GM12864 (cell line): Measurements from ENCODE around the gene FABP7.

ENCODE experiments used
- DNase-seq: peaks from one replicate; pipeline ENCODE4 v3.0.0-alpha.2; 2011; ENCODE audit warnings: low read depth
- H3K4me3 ChIP-seq: 2 replicates; pipeline ENCODE4 v1.5.1; 2011; ENCODE audit warnings: mild to moderate bottlenecking, low read depth, low read length, control low read depth
- TF ChIP-seq, protein P1 (sequence below): IDR thresholded peaks from 2 replicates; pipeline ENCODE4 v1.5.1; 2011; ENCODE audit warnings: low read depth, mild to moderate bottlenecking, moderate library complexity, low read length, control low read depth, inconsistent platforms; ENCODE audit errors: missing control alignments

FABP7 gene

DNA sequence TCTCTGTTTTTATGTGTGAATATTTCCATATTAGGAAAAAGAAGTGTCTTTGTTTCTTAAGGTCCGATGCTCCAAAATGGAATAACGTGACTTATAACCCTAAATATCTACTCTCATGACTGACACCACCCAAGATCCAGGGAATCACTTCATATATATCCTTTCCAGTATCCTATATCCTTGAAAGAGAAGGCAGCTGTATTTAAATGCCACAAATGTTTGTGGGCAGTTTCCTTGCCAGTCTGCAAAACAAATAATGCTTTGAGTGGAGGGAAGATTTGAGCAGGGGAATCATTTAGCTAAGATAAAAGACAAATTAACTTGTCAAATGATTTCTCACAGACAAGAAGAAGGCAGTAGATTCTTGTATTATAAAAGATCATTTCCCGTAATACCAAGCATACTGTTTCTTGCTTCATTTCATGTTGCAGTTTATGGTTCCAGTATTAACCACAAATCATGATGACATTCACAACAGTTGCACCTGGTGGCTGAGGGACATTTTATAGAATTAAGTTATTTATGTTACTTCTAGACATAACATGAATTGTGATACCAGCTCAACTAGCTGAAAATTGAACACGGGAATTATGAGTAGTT, 30.0 kb upstream of the FABP7 start:
- DNase-seq: no peak
- TF ChIP-seq, protein P1, sequence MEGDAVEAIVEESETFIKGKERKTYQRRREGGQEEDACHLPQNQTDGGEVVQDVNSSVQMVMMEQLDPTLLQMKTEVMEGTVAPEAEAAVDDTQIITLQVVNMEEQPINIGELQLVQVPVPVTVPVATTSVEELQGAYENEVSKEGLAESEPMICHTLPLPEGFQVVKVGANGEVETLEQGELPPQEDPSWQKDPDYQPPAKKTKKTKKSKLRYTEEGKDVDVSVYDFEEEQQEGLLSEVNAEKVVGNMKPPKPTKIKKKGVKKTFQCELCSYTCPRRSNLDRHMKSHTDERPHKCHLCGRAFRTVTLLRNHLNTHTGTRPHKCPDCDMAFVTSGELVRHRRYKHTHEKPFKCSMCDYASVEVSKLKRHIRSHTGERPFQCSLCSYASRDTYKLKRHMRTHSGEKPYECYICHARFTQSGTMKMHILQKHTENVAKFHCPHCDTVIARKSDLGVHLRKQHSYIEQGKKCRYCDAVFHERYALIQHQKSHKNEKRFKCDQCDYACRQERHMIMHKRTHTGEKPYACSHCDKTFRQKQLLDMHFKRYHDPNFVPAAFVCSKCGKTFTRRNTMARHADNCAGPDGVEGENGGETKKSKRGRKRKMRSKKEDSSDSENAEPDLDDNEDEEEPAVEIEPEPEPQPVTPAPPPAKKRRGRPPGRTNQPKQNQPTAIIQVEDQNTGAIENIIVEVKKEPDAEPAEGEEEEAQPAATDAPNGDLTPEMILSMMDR: no peak
- H3K4me3 ChIP-seq: no peak overlapping the region

DNA sequence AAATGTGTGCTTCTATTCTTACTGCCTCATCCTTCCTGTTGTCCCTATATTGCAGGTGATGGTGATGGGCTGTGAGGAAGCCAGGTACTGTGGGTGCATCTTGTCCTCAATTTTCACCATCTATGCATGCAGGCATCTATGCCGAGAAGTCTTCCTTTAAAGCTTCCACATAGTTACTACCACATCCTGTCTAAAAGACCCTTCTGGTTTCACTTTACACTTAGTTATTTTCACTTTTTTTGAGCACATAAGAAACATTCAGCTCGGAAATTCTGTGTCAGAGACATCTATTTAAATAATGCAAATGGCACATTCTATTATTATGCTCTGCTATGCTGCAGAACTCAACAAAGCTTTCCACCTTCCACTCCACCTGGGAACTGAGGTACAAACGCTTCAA, 28.2 kb upstream of the FABP7 start:
- TF ChIP-seq, protein P1: no peak
- peak overlapping the region; percentile 21 for H3K4me3 ChIP-seq
- DNase-seq: no peak

DNA sequence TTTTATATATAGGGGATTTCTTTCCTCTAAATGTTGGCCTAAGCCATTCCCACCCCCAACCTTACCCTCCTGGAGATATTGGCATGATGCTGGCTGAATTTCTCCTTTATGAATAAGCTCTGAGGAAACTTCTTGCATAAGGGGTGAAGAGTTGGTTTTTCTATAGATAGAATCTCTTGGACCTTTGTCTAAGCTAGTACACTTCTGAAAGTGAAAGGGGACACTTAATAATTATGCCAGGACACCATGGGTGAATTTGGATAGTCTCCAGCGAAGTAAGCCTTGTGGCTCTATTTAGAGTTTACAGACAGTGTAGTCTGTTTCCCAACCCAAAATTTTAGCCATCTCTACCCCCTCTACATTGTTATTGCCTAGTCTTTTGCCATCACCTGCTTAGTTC, 27.1 kb upstream of the FABP7 start:
- no peak overlapping the region; the same call in 1 of the 2 replicates for H3K4me3 ChIP-seq
- TF ChIP-seq, protein P1: no peak
- DNase-seq: no peak

DNA sequence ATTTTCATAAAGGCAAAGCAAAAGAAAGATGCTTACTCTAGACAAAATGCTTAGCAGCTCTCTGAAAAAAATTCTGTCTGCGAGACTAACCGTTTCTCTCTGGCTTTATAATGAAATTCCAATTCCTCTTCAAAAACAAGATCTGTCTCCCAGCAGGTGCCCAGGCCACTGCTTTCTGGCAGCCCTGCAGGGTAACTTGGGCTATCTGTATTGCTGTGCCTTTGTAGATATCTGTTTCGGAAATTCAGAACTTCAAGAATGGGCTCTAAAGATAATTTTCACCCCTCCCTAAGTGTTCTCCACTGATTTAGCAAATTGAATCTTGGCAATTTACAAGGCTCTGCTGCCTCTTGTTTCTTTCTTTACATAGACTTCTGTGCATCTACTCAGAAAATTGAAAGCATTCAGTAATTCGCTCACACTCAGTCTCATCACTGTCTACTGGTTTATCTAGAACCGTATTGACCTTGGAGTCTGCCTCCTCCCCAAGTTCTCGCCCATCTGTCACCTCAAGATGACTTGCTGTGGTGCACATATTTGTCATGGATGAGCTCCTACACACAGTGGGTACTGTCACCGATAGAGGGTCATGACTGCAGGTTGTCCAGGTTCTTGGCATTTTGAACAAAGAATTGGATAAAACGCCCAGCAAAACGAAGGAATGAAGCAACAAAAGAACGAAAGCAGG, 26.4 kb upstream of the FABP7 start:
- peak overlapping the region; percentile 10; the same call in 1 of the 2 replicates for H3K4me3 ChIP-seq
- DNase-seq: no peak
- TF ChIP-seq, protein P1: no peak

DNA sequence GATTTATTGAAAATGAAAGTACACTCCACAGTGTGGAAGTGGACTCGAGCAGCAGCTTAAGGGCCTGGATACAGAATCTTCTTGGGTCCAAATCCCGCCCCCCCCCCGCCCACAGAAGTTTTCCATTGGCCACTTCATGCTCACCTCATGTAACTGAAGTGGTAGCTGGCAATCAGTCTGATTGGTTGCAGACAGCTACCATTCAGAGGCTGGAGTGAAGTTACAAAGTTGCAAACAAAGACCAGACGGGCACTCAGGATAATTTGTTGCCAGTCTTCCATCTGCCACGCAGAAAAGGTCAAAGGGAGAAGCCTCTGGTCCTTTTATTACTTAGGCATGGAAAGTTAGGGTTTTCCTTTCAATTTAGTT, 25.8 kb upstream of the FABP7 start:
- TF ChIP-seq, protein P1: no peak
- no peak for DNase-seq
- H3K4me3 ChIP-seq: peak overlapping the region; percentile 10; the same call in 1 of the 2 replicates

DNA sequence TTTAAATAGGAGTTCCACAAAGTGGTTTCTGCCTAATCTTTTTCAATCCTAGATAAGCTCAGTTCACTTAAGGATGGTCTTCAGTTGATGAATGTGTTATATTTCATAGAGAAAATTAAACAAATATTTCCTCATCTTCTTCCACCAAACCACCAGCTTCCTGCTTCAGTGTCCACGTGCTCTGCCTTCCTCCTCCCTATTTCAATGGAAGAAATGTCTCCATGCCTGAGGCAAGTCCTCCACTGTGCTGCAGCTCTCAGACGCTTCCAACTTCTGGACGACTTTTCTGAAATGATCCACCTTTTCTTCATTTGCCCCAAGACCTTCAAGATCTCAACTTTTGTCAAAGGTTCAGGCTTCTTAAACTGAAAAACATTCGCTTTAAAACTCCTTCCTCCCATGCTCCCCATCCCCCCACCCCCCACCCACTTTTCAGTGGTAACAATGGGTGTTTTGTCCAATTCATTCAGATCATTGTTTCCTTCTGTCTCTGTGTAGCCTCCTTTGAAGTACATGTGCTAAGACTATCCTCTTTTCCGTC, 25.3 kb upstream of the FABP7 start:
- TF ChIP-seq, protein P1: no peak
- no peak for DNase-seq
- no peak overlapping the region for H3K4me3 ChIP-seq
